Activated CD8-positive, alpha-beta T cell treated with anti-CD3 and anti-CD28 coated beads for 36 hours (primary cell): ENCODE data around the gene UMAD1. TPM values are rescaled to one million over a fixed set of nuclear protein-coding genes. Genes with fewer than 3 reads are reported as not detected.

Source experiments
- ATAC-seq: fragments of 200-7000 bp; cut with Tn5 transposase; one replicate; pipeline ENCODE4 v1.10.0; 2021; ENCODE audit warnings: mild to moderate bottlenecking, moderate library complexity
- CTCF ChIA-PET: fragments of 350-600 bp; sonication (Branson Sonifier 250); formaldehyde crosslinking; loops from one replicate; lab custom pipeline; 2021; ENCODE audit warnings: antibody characterized with exemption; lab: Charles Lee
- POLR2A ChIA-PET: fragments of 350-600 bp; sonication (Branson Sonifier 250); formaldehyde crosslinking; loops from one replicate; lab custom pipeline; 2021; ENCODE audit warnings: antibody characterized with exemption; lab: Charles Lee
- DNase-seq: peaks from one replicate; pipeline ENCODE4 v3.0.0-alpha.2; 2020
- H3K27ac Mint-ChIP-seq: one replicate; pipeline ENCODE4 v1.8.0; 2021; ENCODE audit warnings: mild to moderate bottlenecking, mixed read lengths
- H3K27me3 Mint-ChIP-seq: one replicate; pipeline ENCODE4 v1.8.0; 2021; ENCODE audit warnings: mixed read lengths
- H3K36me3 Mint-ChIP-seq: one replicate; pipeline ENCODE4 v1.8.0; 2021; ENCODE audit warnings: low read depth, mixed read lengths
- H3K4me1 Mint-ChIP-seq: one replicate; pipeline ENCODE4 v1.8.0; 2021; ENCODE audit warnings: low read depth, mixed read lengths
- H3K4me3 Mint-ChIP-seq: one replicate; pipeline ENCODE4 v1.8.0; 2021; ENCODE audit warnings: mild to moderate bottlenecking, moderate library complexity, mixed read lengths
- H3K9me3 Mint-ChIP-seq: one replicate; pipeline ENCODE4 v1.8.0; 2021; ENCODE audit warnings: mixed read lengths
- CTCF ChIP-seq: fragments of 200-600 bp; IDR thresholded peaks from one replicate; pipeline ENCODE4 v1.8.0; 2022; ENCODE audit warnings: antibody characterized with exemption, mild to moderate bottlenecking
- intact Hi-C: fragments of 100-400 bp; cut with micrococcal nuclease; formaldehyde crosslinking; loops from one replicate; pipeline ENCODE4 v1.10.0; 2022
- total RNA-seq, 2 experiments: library from RNA; stranded (reverse); gene quantifications; one replicate each; pipeline ENCODE4 v1.2.3, GENCODE V29; 2021

Gene UMAD1
- total RNA-seq, 2 experiments from 2014 or later, result 10.1 to 11.1 TPM

- H3K9me3 Mint-ChIP-seq, result no peaks in the 10 kb centered on the region
- CTCF ChIA-PET, result interaction anchor here (2.2 kb wide), 1 partner anchor 18 kb away, joined by 6 read pairs; the partner anchor contains the start of gene RPA3
- no peak overlapping the region for H3K27ac Mint-ChIP-seq
- H3K36me3 Mint-ChIP-seq, result no peaks in the 10 kb centered on the region
- no peak for DNase-seq
- H3K4me3 Mint-ChIP-seq, result no peak overlapping the region
- peaks cover 26% of the 10 kb centered on the region for H3K4me1 Mint-ChIP-seq
- no peak for ATAC-seq
- H3K27me3 Mint-ChIP-seq, result no peaks in the 10 kb centered on the region
- POLR2A ChIA-PET, result no interaction called here
- intact Hi-C loops, result no loop called here
- no peak for TF ChIP-seq CTCF
Measured at GRCh38 chr7:7737674-7738073, 97.1 kb downstream of the UMAD1 start.

GRCh38 chr7:7738177-7738576 lies 97.6 kb downstream of the UMAD1 start:
- H3K36me3 Mint-ChIP-seq, result no peaks in the 10 kb centered on the region
- CTCF ChIA-PET, result interaction anchor here (2.2 to 2.5 kb wide), 2 partner anchors 19 to 57 kb away, joined by 6 to 7 read pairs; partner anchors contain the start of gene RPA3
- DNase-seq (no peak), ATAC-seq (no peak)
- intact Hi-C loops, result no loop called here
- no peaks in the 10 kb centered on the region for H3K9me3 Mint-ChIP-seq
- POLR2A ChIA-PET, result no interaction called here
- H3K4me1 Mint-ChIP-seq, result peaks cover 25% of the 10 kb centered on the region
- no peak overlapping the region for H3K27ac Mint-ChIP-seq
- TF ChIP-seq CTCF, result no peak
- no peaks in the 10 kb centered on the region for H3K27me3 Mint-ChIP-seq
- H3K4me3 Mint-ChIP-seq, result no peak overlapping the region

GRCh38 chr7:7738622-7739021 lies 98.1 kb downstream of the UMAD1 start:
- Mint-ChIP-seq H3K27me3 (no peaks in the 10 kb centered on the region), H3K9me3 (no peaks in the 10 kb centered on the region), H3K4me3 (no peak overlapping the region), H3K4me1 (peaks cover 23% of the 10 kb centered on the region), H3K36me3 (no peaks in the 10 kb centered on the region), H3K27ac (no peak overlapping the region)
- DNase-seq, result no peak
- POLR2A ChIA-PET, result no interaction called here
- ATAC-seq, result no peak
- CTCF ChIA-PET, result interaction anchor here (1.3 to 2.5 kb wide), 3 partner anchors 9 to 58 kb away, joined by 3 to 7 read pairs (median 6); partner anchors contain the start of gene RPA3
- intact Hi-C loops, result no loop called here
- no peak for TF ChIP-seq CTCF

- intact Hi-C loops, result no loop called here
- POLR2A ChIA-PET, result no interaction called here
- Mint-ChIP-seq H3K27me3 (no peaks in the 10 kb centered on the region), H3K4me1 (peaks cover 23% of the 10 kb centered on the region), H3K36me3 (no peaks in the 10 kb centered on the region), H3K9me3 (no peaks in the 10 kb centered on the region), H3K27ac (no peak overlapping the region), H3K4me3 (no peak overlapping the region)
- DNase-seq, result no peak
- CTCF ChIA-PET, result interaction anchor here (1.2 to 2.5 kb wide), 4 partner anchors 10 to 58 kb away, joined by 3 to 7 read pairs (median 4); partner anchors contain the start of gene RPA3
- TF ChIP-seq CTCF, result no peak
- ATAC-seq, result no peak
Measured at GRCh38 chr7:7739204-7740036, 98.9 kb downstream of the UMAD1 start.

GRCh38 chr7:7740037-7740355 lies 99.4 kb downstream of the UMAD1 start:
- no peaks in the 10 kb centered on the region for H3K9me3 Mint-ChIP-seq
- DNase-seq (no peak), ATAC-seq (no peak)
- ChIA-PET CTCF (interaction anchor here (1.2 to 2.5 kb wide), 2 partner anchors 16 to 59 kb away, joined by 3 to 7 read pairs; no protein-coding TSS in a partner anchor), POLR2A (no interaction called here)
- no peaks in the 10 kb centered on the region for H3K27me3 Mint-ChIP-seq
- H3K27ac Mint-ChIP-seq, result no peak overlapping the region
- H3K4me3 Mint-ChIP-seq, result no peak overlapping the region
- H3K4me1 Mint-ChIP-seq, result peaks cover 21% of the 10 kb centered on the region
- TF ChIP-seq CTCF, result no peak
- no peaks in the 10 kb centered on the region for H3K36me3 Mint-ChIP-seq
- intact Hi-C loops, result no loop called here
